Thyroid gland (tissue), 4 donors: ENCODE data around the gene FBXO24.

ENCODE experiments used
- CTCF ChIP-seq, 6 experiments: fragments of 200-600 bp in 3 of 6; fragments of 450-650 bp in 3 of 6; sonication (generic) in 3 of 6; IDR thresholded peaks; one replicate each; pipeline ENCODE4 v1.5.1; 2016 to 2019; ENCODE audit warnings: antibody characterized with exemption in 6 of 6, mild to moderate bottlenecking in 2 of 6, inconsistent platforms in 1 of 6, moderate library complexity in 1 of 6
- POLR2A ChIP-seq, 2 donors: fragments of 450-650 bp; IDR thresholded peaks; one replicate each; pipeline ENCODE4 v1.6.1; 2017; ENCODE audit warnings: antibody characterized with exemption in 2 of 2, mild to moderate bottlenecking in 2 of 2, moderate library complexity in 1 of 2

GRCh38 chr7:100632951-100633717 is 47.0 kb downstream of the FBXO24 start:
- TF ChIP-seq CTCF (IDR thresholded peaks at IDR 0.05) (peak in 1 of 6 experiments; percentile 22), POLR2A (IDR thresholded peaks at IDR 0.05) (no peak)
